Kidney (tissue), 22 donors: ENCODE data around the gene TRIM68. TPM values are rescaled to one million over a fixed set of nuclear protein-coding genes. Genes with fewer than 3 reads are reported as not detected.

Experiments used
- DNase-seq, 5 donors: peaks; one replicate each; pipeline ENCODE4 v3.0.0-alpha.2; 2013 to 2020
- FAIRE-seq: peaks from 2 replicates; lab custom pipeline; 2012; peaks lifted over from hg19 to GRCh38; lab: Jason Lieb, UNC
- H3K27ac ChIP-seq, 2 donors: one replicate each; pipeline ENCODE4 v1.7.0; 2013; ENCODE audit warnings: low read depth in 2 of 2, low read length in 2 of 2, inconsistent platforms in 1 of 2
- H3K27me3 ChIP-seq: one replicate; pipeline ENCODE4 v1.7.1; 2013; ENCODE audit warnings: low read length, inconsistent platforms; ENCODE audit not compliant: control insufficient read depth, insufficient read depth
- H3K36me3 ChIP-seq, 3 donors: one replicate each; pipeline versions ENCODE4 v1.7.0 to v1.7.1; 2013; ENCODE audit warnings: low read length in 3 of 3, control low read depth in 1 of 3, inconsistent platforms in 1 of 3; ENCODE audit not compliant: insufficient read depth in 3 of 3, control insufficient read depth in 2 of 3
- H3K4me1 ChIP-seq, 3 donors: one replicate each; pipeline versions ENCODE4 v1.7.0 to v1.7.1; 2013; ENCODE audit warnings: low read length in 3 of 3, inconsistent platforms in 1 of 3, low read depth in 1 of 3; ENCODE audit not compliant: control insufficient read depth in 2 of 3, insufficient read depth in 2 of 3
- H3K4me3 ChIP-seq, 3 donors: one replicate each; pipeline versions ENCODE4 v1.7.0 to v1.8.1; 2013; ENCODE audit warnings: low read length in 3 of 3, control low read depth in 1 of 3, inconsistent platforms in 1 of 3
- H3K9ac ChIP-seq, 3 donors: one replicate each; pipeline versions ENCODE4 v1.7.0 to v1.7.1; 2013; ENCODE audit warnings: low read length in 3 of 3, control low read depth in 1 of 3, inconsistent platforms in 1 of 3
- H3K9me3 ChIP-seq, 3 donors: one replicate each; pipeline versions ENCODE4 v1.7.0 to v1.7.1; 2013; ENCODE audit warnings: low read length in 3 of 3, control low read depth in 1 of 3, inconsistent platforms in 1 of 3; ENCODE audit not compliant: control insufficient read depth in 2 of 3, insufficient read depth in 1 of 3
- intact Hi-C: fragments of 100-400 bp; cut with DNase I; formaldehyde crosslinking; loops from one replicate; pipeline ENCODE4 v1.11.1; 2022
- long read RNA-seq, 10 donors: library from polyadenylated mRNA in 1 of 10; unstranded in 1 of 10; transcript quantifications; one replicate each; pipeline ENCODE4 v2.0.0 and lab custom pipeline, GENCODE V29; 2021 to 2026
- polyA plus RNA-seq: library from polyadenylated mRNA; stranded (reverse); fragments of 350-450 nt; fragmentation: Illumina TruSeq; extraction: RNeasy Lipid Tissue Mini Kit (QIAGEN cat#74804); gene quantifications from one replicate; pipeline ENCODE4 v1.2.3, GENCODE V29; 2014; ENCODE audit warnings: low read depth, low replicate concordance; ENCODE audit not compliant: insufficient read depth
- total RNA-seq: library from RNA; stranded (reverse); fragmentation: NEBNext Ultra II Directional; extraction: Animal tissue kit (Norgen Biotek cat#: 25700); gene quantifications from one replicate; pipeline ENCODE4 v1.2.1, GENCODE V29; 2021
- TF ChIP-seq, protein P1 (sequence below): IDR thresholded peaks from 3 replicates; pipeline ENCODE4 v1.5.1; 2012; ENCODE audit warnings: mild to moderate bottlenecking, moderate library complexity, borderline replicate concordance; ENCODE audit not compliant: insufficient read depth; ENCODE audit errors: extremely low read depth
- donor health status: control.
- donor health status: control.
- donor health status: control.
- donor health status: control.
- donor health status: control.
- donor health status: DM: yes; HTN: yes; CAD: no.
- donor health status: Normal renal cell carcinoma (clear cell type).

Gene TRIM68, protein sequence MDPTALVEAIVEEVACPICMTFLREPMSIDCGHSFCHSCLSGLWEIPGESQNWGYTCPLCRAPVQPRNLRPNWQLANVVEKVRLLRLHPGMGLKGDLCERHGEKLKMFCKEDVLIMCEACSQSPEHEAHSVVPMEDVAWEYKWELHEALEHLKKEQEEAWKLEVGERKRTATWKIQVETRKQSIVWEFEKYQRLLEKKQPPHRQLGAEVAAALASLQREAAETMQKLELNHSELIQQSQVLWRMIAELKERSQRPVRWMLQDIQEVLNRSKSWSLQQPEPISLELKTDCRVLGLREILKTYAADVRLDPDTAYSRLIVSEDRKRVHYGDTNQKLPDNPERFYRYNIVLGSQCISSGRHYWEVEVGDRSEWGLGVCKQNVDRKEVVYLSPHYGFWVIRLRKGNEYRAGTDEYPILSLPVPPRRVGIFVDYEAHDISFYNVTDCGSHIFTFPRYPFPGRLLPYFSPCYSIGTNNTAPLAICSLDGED
- total RNA-seq = 18.3 TPM
- 11.3 TPM for polyA plus RNA-seq
- long read RNA-seq, donor 1, partial matches to known transcripts = 0 of 3 reads
- long read RNA-seq, donor 1, other reads (novel, unspliced or antisense) = 0 of 3 reads
- long read RNA-seq, donor 2 = 0 reads
- long read RNA-seq, donor 3, partial matches to known transcripts = 0 of 7 reads
- long read RNA-seq, donor 3, other reads (novel, unspliced or antisense) = 0 of 7 reads
- long read RNA-seq, donor 4, partial matches to known transcripts = 0 of 6 reads
- long read RNA-seq, donor 4, other reads (novel, unspliced or antisense) = 0 of 6 reads
- long read RNA-seq, donor 5, partial matches to known transcripts = 0 of 1 reads
- long read RNA-seq, donor 5, other reads (novel, unspliced or antisense) = 0 of 1 reads
- long read RNA-seq, donor 6 = 0 reads
- long read RNA-seq, donor 7, transcript TRIM68-201 (7 exons, 3,352 nt) = major isoform, 8 of 20 reads
- long read RNA-seq, donor 7, partial matches to known transcripts = 1 of 20 reads
- long read RNA-seq, donor 7, other reads (novel, unspliced or antisense) = 8 of 20 reads
- long read RNA-seq, donor 8, transcript TRIM68-205 (2 exons, 566 nt) = major isoform, 5 of 7 reads
- long read RNA-seq, donor 8, partial matches to known transcripts = 0 of 7 reads
- long read RNA-seq, donor 8, other reads (novel, unspliced or antisense) = 0 of 7 reads
- long read RNA-seq, donor 9, partial matches to known transcripts = 0 of 1 reads
- long read RNA-seq, donor 9, other reads (novel, unspliced or antisense) = 0 of 1 reads
- long read RNA-seq, donor 10, partial matches to known transcripts = 0 of 6 reads
- long read RNA-seq, donor 10, other reads (novel, unspliced or antisense) = 0 of 6 reads

DNA sequence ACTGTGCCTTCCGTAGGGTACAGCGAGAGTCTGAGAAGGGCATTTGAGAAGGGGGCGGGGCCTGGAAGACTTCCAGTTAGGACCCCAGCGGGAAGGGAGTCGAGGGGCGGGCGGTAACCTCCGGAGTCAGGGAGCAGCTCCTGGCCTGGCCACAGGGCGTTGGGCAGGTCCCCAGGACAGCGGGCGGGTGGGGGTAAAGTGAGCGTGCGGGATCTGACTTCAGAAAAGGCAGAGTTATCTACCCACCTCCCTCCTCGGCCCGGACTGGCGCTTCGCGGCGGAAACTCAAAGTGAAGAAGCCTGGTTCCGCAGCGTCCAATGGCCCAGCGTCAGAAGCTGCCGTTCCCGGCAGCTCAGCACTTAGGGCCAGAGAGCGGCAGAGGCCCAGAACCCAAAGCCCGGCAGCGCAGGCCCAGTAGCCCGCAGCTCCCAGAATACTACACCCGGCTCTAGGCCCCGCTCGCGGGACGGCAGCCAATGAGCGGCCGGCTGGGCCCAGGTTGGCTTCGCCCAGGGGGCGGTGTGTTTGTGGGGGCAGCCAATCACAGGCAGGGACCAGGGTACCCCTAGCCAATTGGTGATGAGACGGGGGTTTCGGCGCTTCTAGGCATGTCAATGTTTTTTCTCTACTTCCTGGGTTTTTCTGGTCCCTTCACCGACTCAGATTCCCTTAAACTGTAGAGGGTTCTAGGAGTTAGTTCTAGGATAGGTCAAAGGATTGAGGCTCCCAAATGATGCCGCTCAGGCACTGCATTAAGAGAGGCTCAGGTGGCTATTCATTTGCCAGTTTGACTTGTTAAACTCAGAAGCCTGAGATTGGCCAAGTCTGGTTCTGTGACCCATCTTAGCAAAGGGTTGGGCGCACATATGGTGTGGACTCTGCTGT, at the start of gene TRIM68:
Gene TRIM68, minus strand, starts transcription at position 451 of the 886 bp plus-strand sequence. CDS start 2,727 bp downstream, outside the sequence.
- H3K4me3 ChIP-seq = peak within 1 kb of the TSS; percentile 64 to 77 (median 73)
- peak; percentile 88 for FAIRE-seq
- peaks cover 0 to 5% (median 2%) of the 10 kb centered on the region in 3 donors for H3K36me3 ChIP-seq
- H3K9me3 ChIP-seq = no peaks in the 10 kb centered on the region
- peak within 1 kb of the TSS; percentile 81 to 82 for H3K27ac ChIP-seq
- TF ChIP-seq, protein P1, sequence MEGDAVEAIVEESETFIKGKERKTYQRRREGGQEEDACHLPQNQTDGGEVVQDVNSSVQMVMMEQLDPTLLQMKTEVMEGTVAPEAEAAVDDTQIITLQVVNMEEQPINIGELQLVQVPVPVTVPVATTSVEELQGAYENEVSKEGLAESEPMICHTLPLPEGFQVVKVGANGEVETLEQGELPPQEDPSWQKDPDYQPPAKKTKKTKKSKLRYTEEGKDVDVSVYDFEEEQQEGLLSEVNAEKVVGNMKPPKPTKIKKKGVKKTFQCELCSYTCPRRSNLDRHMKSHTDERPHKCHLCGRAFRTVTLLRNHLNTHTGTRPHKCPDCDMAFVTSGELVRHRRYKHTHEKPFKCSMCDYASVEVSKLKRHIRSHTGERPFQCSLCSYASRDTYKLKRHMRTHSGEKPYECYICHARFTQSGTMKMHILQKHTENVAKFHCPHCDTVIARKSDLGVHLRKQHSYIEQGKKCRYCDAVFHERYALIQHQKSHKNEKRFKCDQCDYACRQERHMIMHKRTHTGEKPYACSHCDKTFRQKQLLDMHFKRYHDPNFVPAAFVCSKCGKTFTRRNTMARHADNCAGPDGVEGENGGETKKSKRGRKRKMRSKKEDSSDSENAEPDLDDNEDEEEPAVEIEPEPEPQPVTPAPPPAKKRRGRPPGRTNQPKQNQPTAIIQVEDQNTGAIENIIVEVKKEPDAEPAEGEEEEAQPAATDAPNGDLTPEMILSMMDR = no peak
- intact Hi-C loops = no loop called here
- DNase-seq = peak; percentile 96 to 99 (median 98)
- H3K9ac ChIP-seq = peak within 1 kb of the TSS; percentile 11 to 77 (median 28)
- H3K27me3 ChIP-seq = no peaks in the 10 kb centered on the region
- peaks cover 0 to 5% (median 0%) of the 10 kb centered on the region in 3 donors for H3K4me1 ChIP-seq

DNA sequence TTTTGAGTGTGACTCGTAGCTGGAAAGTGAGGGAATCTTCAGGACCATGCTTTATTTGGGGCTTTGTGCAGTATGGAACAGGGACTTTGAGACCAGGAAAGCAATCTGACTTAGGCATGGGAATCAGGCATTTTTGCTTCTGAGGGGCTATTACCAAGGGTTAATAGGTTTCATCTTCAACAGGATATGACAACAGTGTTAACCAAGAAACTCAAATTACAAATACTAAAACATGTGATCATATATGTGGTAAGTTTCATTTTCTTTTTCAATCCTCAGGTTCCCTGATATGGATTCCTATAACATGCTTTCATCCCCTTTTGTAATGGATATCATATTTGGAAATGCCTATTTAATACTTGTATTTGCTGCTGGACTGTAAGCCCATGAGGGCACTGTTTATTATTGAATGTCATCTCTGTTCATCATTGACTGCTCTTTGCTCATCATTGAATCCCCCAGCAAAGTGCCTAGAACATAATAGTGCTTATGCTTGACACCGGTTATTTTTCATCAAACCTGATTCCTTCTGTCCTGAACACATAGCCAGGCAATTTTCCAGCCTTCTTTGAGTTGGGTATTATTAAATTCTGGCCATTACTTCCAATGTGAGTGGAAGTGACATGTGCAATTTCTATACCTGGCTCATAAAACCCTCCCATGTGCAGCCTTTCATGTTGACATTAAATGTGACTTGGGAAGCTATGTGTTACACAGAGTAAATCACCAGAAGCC, 46.8 kb upstream of the TRIM68 start:
- TF ChIP-seq, protein P1 = no peak
- H3K4me1 ChIP-seq = no peaks in the 10 kb centered on the region
- intact Hi-C loops = no loop called here
- no peak overlapping the region for H3K4me3 ChIP-seq
- no peaks in the 10 kb centered on the region for H3K36me3 ChIP-seq
- H3K9me3 ChIP-seq = no peaks in the 10 kb centered on the region
- no peak overlapping the region for H3K9ac ChIP-seq
- FAIRE-seq (no peak), DNase-seq (no peak)
- H3K27ac ChIP-seq = no peak overlapping the region
- H3K27me3 ChIP-seq = no peaks in the 10 kb centered on the region
